K562 (cell line): Measurements from ENCODE around the gene FAM131C. TPM values are rescaled to one million over a fixed set of nuclear protein-coding genes. Genes with fewer than 3 reads are reported as not detected.

Source experiments
- CBFA2T2 ChIP-seq: fragments of 450-650 bp; conservative IDR thresholded peaks from 2 replicates; pipeline ENCODE4 v1.6.1; 2017; ENCODE audit warnings: mild to moderate bottlenecking
- CBX5 ChIP-seq: IDR thresholded peaks from 2 replicates; pipeline ENCODE4 v1.6.1; 2014; ENCODE audit warnings: low read depth, borderline replicate concordance
- CHD2 ChIP-seq: IDR thresholded peaks from 2 replicates; pipeline ENCODE4 v1.6.1; 2011; ENCODE audit warnings: low read depth, low read length
- DPF2 ChIP-seq: fragments of 450-650 bp; IDR thresholded peaks from 2 replicates; pipeline ENCODE4 v1.6.1; 2016
- HMGN3 ChIP-seq: IDR thresholded peaks from 2 replicates; pipeline ENCODE4 v1.6.1; 2011; ENCODE audit warnings: borderline replicate concordance, low read depth, mild to moderate bottlenecking, mixed read lengths, low read length; ENCODE audit not compliant: insufficient read length; ENCODE audit errors: extremely low read depth
- KDM1A ChIP-seq, 2 experiments: fragments of 450-650 bp; IDR thresholded peaks; 2 replicates each; pipeline ENCODE4 v1.6.1; 2016; ENCODE audit warnings: mild to moderate bottlenecking in 2 of 2
- MBD2 ChIP-seq: sonication (generic); IDR thresholded peaks from 2 replicates; pipeline ENCODE4 v1.6.1; 2016; ENCODE audit warnings: low read depth, borderline replicate concordance
- MTA2 ChIP-seq: fragments of 450-650 bp; IDR thresholded peaks from 2 replicates; pipeline ENCODE4 v1.6.1; 2016; ENCODE audit warnings: low read depth
- MXD1 ChIP-seq: fragments of 250-450 bp; sonication (Bioruptor Pico); IDR thresholded peaks from 2 replicates; pipeline ENCODE4 v1.8.0; 2021; ENCODE audit warnings: borderline replicate concordance, mild to moderate bottlenecking, moderate library complexity; ENCODE audit not compliant: poor library complexity, severe bottlenecking
- NONO ChIP-seq, 2 experiments: fragments of 200-400 bp in 1 of 2; fragments of 450-650 bp in 1 of 2; formaldehyde crosslinking in 1 of 2; IDR thresholded peaks; 2 replicates each; pipeline ENCODE4 v1.6.1; 2017; ENCODE audit warnings: low read depth in 2 of 2, mild to moderate bottlenecking in 2 of 2, moderate library complexity in 2 of 2, low read length in 1 of 2
- PHF8 ChIP-seq: fragments of 200-600 bp; sonication (generic); IDR thresholded peaks from 2 replicates; pipeline ENCODE4 v1.6.1; 2012; ENCODE audit warnings: mixed run types, mild to moderate bottlenecking, inconsistent platforms, low read length, moderate library complexity, borderline replicate concordance
- POLR2A ChIP-seq: fragments of 450-650 bp; conservative IDR thresholded peaks from 2 replicates; pipeline ENCODE4 v1.6.1; 2016
- SRSF1 ChIP-seq: fragments of 200-400 bp; formaldehyde crosslinking; IDR thresholded peaks from 2 replicates; pipeline ENCODE4 v1.6.1; 2017; ENCODE audit warnings: mild to moderate bottlenecking, low read depth, low read length, moderate library complexity
- ZC3H4 ChIP-seq: sonication (generic); formaldehyde crosslinking; IDR thresholded peaks from 2 replicates; pipeline ENCODE4 v1.9.0; 2021; ENCODE audit warnings: missing genetic modification reagents, borderline replicate concordance
- ZNF133 ChIP-seq: fragments of 250-450 bp; sonication (Bioruptor Pico); IDR thresholded peaks from 2 replicates; pipeline ENCODE4 v1.4.0; 2020; ENCODE audit warnings: mild to moderate bottlenecking
- ZNF197 ChIP-seq: fragments of 200-800 bp; sonication (Bioruptor generic); IDR thresholded peaks from 2 replicates; pipeline ENCODE4 v1.6.1; 2016; ENCODE audit warnings: low read depth, missing genetic modification characterization, missing compliant biosample characterization
- ZNF224 ChIP-seq: sonication (generic); formaldehyde crosslinking; IDR thresholded peaks from 2 replicates; pipeline ENCODE4 v1.8.0; 2022; ENCODE audit warnings: mild to moderate bottlenecking, missing genetic modification reagents
- polyA plus RNA-seq, 8 experiments: library from polyadenylated mRNA; depleted of rRNA in 4 of 8; stranded (reverse) in 5 of 8; unstranded in 3 of 8; fragments of >200 nt; fragmentation: Nextera tagmentation in 2 of 8; fragmentation: Illumina TruSeq in 1 of 8; extraction: Ambion mirVana in 2 of 8; extraction: Trizol in 1 of 8; gene quantifications; 2 replicates each; pipeline versions ENCODE4 v1.2.1 to v1.2.3, GENCODE V29; 2011 to 2014; ENCODE audit warnings: inconsistent platforms in 1 of 8, missing spikeins in 1 of 8
- total RNA-seq, 7 experiments: library from RNA; depleted of rRNA in 6 of 7; stranded (reverse); fragments of >200 nt in 6 of 7; fragmentation: Illumina TruSeq in 2 of 7; extraction: Trizol in 2 of 7; gene quantifications; 2 replicates each; pipeline versions ENCODE4 v1.2.1 to v1.2.3, GENCODE V29; 2011 to 2021; ENCODE audit warnings: low replicate concordance in 1 of 7
- TF ChIP-seq, protein P1 (sequence below), 2 experiments: IDR thresholded peaks; 2 replicates each; pipeline ENCODE4 v1.6.1; 2011; ENCODE audit warnings: borderline replicate concordance in 1 of 2, control low read depth in 1 of 2, low read depth in 1 of 2, low read length in 1 of 2, mild to moderate bottlenecking in 1 of 2, mixed read lengths in 1 of 2, moderate library complexity in 1 of 2; ENCODE audit not compliant: insufficient read depth in 1 of 2, insufficient read length in 1 of 2, poor library complexity in 1 of 2, severe bottlenecking in 1 of 2; ENCODE audit errors: extremely low read depth in 1 of 2
- TF ChIP-seq, protein P2 (sequence below): sonication (generic); formaldehyde crosslinking; IDR thresholded peaks from 2 replicates; pipeline ENCODE4 v1.8.0; 2022; ENCODE audit warnings: mild to moderate bottlenecking, missing genetic modification reagents
- TF ChIP-seq, protein P3 (sequence below): fragments of 250-450 bp; sonication (Bioruptor Pico); IDR thresholded peaks from 2 replicates; pipeline ENCODE4 v1.4.0; 2020
- TF ChIP-seq, protein P4 (sequence below): sonication (generic); formaldehyde crosslinking; IDR thresholded peaks from 2 replicates; pipeline ENCODE4 v1.4.0; 2020; ENCODE audit warnings: mild to moderate bottlenecking, missing genetic modification reagents

Gene FAM131C
- total and polyA plus RNA-seq, 9 of the 15 experiments (the other 6 are each of a cell fraction or from before 2014, with no cell fraction given): 0.10 to 0.29 (median 0.16) TPM; not detected in 6

DNA sequence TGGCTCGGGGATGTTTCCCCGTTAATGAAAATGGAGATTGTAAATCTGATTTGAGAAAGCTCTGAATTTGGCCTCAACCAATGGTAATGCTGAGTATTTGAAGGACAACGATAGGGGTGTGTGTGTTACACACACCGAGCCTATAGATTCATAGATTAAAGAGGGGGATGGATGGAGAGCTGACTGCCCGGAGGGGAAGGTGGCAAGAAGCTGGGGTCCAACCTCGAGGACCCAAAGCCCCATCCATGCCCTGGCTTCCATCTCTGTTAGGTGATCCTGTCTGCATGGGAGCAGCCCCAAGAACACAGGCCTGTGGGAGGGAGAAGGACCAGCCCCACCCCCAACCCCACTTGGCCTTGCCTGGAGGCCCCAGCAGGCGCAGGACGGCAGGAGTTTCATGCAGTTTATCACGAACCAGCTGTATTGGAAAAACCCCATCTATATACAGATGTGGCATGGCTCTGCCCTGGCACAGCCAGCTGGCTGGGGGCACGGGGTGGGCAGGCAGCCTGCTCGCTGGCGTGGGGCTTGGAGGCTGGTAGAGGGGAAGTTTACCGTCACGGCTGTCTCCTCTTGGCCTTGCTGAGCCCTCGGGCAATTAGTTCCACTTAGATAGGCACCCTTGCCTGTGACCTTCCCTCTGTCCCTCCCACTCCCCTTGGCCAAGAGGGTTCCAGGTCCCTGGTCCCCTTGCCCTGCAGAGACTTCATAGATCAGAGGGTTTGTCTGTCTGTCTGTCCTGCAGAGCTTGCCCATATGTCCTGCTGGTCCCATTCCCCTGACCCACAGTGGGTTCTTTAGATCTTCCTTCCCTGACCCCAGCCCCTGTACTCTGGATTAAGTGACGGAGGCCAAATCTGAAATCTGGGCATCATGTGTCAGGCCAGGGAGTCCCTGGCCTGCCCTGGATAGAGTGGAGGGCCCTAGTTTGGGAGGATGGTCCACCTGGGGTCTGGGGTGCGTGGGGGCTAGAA, 58.7 kb downstream of the FAM131C start (continued):
- TF ChIP-seq, protein P1, sequence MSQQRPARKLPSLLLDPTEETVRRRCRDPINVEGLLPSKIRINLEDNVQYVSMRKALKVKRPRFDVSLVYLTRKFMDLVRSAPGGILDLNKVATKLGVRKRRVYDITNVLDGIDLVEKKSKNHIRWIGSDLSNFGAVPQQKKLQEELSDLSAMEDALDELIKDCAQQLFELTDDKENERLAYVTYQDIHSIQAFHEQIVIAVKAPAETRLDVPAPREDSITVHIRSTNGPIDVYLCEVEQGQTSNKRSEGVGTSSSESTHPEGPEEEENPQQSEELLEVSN (IDR thresholded peaks at IDR 0.05; ENCODE audit: borderline replicate concordance in 1 of 2, extremely low read depth in 1 of 2, insufficient read depth in 1 of 2, insufficient read length in 1 of 2, low read depth in 1 of 2, low read length in 1 of 2, poor library complexity in 1 of 2, severe bottlenecking in 1 of 2): peak; percentile 67 to 86
- TF ChIP-seq POLR2A (no peak), PHF8 (peak; percentile 34; the same call in 1 of the 2 replicates), DPF2 (no peak), MTA2 (no peak), SRSF1 (no peak), ZNF197 (no peak), ZC3H4 (no peak), ZNF224 (no peak), HMGN3 (peak; percentile 33), CBFA2T2 (peak; percentile 27), MXD1 (peak; percentile 43), MBD2 (0 out of 2 replicates have a peak, but pooled peaks have one; percentile 7), NONO (IDR thresholded peaks at IDR 0.05; ENCODE audit: low read depth in 2 of 2, low read length in 1 of 2) (no peak), CBX5 (no peak), ZNF133 (CRISPR knock-in tag) (no peak), CHD2 (peak; percentile 62; the same call in 1 of the 2 replicates), KDM1A (IDR thresholded peaks at IDR 0.05) (peak; percentile 52 to 55; a peak in 3 of 4 replicates)
- TF ChIP-seq, protein P2, sequence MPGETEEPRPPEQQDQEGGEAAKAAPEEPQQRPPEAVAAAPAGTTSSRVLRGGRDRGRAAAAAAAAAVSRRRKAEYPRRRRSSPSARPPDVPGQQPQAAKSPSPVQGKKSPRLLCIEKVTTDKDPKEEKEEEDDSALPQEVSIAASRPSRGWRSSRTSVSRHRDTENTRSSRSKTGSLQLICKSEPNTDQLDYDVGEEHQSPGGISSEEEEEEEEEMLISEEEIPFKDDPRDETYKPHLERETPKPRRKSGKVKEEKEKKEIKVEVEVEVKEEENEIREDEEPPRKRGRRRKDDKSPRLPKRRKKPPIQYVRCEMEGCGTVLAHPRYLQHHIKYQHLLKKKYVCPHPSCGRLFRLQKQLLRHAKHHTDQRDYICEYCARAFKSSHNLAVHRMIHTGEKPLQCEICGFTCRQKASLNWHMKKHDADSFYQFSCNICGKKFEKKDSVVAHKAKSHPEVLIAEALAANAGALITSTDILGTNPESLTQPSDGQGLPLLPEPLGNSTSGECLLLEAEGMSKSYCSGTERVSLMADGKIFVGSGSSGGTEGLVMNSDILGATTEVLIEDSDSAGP: no peak
- TF ChIP-seq, protein P3, sequence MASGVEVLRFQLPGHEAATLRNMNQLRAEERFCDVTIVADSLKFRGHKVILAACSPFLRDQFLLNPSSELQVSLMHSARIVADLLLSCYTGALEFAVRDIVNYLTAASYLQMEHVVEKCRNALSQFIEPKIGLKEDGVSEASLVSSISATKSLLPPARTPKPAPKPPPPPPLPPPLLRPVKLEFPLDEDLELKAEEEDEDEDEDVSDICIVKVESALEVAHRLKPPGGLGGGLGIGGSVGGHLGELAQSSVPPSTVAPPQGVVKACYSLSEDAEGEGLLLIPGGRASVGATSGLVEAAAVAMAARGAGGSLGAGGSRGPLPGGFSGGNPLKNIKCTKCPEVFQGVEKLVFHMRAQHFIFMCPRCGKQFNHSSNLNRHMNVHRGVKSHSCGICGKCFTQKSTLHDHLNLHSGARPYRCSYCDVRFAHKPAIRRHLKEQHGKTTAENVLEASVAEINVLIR (CRISPR knock-in tag): no peak
- TF ChIP-seq, protein P4, sequence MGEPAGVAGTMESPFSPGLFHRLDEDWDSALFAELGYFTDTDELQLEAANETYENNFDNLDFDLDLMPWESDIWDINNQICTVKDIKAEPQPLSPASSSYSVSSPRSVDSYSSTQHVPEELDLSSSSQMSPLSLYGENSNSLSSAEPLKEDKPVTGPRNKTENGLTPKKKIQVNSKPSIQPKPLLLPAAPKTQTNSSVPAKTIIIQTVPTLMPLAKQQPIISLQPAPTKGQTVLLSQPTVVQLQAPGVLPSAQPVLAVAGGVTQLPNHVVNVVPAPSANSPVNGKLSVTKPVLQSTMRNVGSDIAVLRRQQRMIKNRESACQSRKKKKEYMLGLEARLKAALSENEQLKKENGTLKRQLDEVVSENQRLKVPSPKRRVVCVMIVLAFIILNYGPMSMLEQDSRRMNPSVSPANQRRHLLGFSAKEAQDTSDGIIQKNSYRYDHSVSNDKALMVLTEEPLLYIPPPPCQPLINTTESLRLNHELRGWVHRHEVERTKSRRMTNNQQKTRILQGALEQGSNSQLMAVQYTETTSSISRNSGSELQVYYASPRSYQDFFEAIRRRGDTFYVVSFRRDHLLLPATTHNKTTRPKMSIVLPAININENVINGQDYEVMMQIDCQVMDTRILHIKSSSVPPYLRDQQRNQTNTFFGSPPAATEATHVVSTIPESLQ (CRISPR knock-in tag): no peak
